IMR-90 (cell line): ENCODE measurements around the gene AUH. TPM values are rescaled to one million over a fixed set of nuclear protein-coding genes. Genes with fewer than 3 reads are reported as not detected.

Experiments used
- ATAC-seq: fragments of 200-7000 bp; cut with Tn5 transposase; 2 replicates; pipeline ENCODE4 v1.9.1; 2020; ENCODE audit warnings: low read depth, mild to moderate bottlenecking, moderate library complexity
- BruUV-seq: library from RNA; stranded (reverse); fragments of 400-500 nt; replicated peaks from 2 replicates; lab custom pipeline; 2021; lab: Mats Ljungman, UMichigan
- CTCF ChIA-PET: fragments of 300-600 bp; formaldehyde crosslinking; extraction: SDS; loops from one replicate; lab custom pipeline; 2021; ENCODE audit warnings: antibody characterized with exemption; lab: Yijun Ruan, JAX
- POLR2A ChIA-PET: fragments of 300-600 bp; sonication (Branson Sonifier 250); formaldehyde crosslinking; loops from one replicate; lab custom pipeline; 2022; ENCODE audit warnings: antibody characterized with exemption; ENCODE audit not compliant: unreplicated experiment; lab: Charles Lee
- DNase-seq: peaks from one replicate; pipeline ENCODE4 v3.0.0; 2013
- H2AFZ ChIP-seq: replicated peaks from 2 replicates; pipeline ENCODE3; 2013; ENCODE audit warnings: low read length, mild to moderate bottlenecking; ENCODE audit not compliant: poor library complexity
- H2AK5ac ChIP-seq: 2 replicates; pipeline ENCODE4 v1.6.1; 2013; ENCODE audit warnings: low read depth, low read length, inconsistent platforms
- H2AK9ac ChIP-seq: replicated peaks from 2 replicates; pipeline ENCODE3; 2013; ENCODE audit warnings: mild to moderate bottlenecking, low read depth, low read length, moderate library complexity; ENCODE audit not compliant: poor library complexity
- H2BK120ac ChIP-seq: 2 replicates; pipeline ENCODE4 v1.6.1; 2013; ENCODE audit warnings: low read depth, low read length, inconsistent platforms
- H2BK15ac ChIP-seq: 3 replicates; pipeline ENCODE4 v1.6.1; 2013; ENCODE audit warnings: low read depth, low read length, inconsistent platforms
- H2BK20ac ChIP-seq: 2 replicates; pipeline ENCODE4 v1.6.1; 2013; ENCODE audit warnings: low read depth, mild to moderate bottlenecking, inconsistent platforms, low read length, moderate library complexity
- H2BK5ac ChIP-seq: 2 replicates; pipeline ENCODE4 v1.6.1; 2013; ENCODE audit warnings: mild to moderate bottlenecking, low read depth, low read length, inconsistent platforms; ENCODE audit not compliant: poor library complexity, severe bottlenecking
- H3K14ac ChIP-seq: replicated peaks from 2 replicates; pipeline ENCODE4 v1.6.1; 2013; ENCODE audit warnings: low read depth, low read length, inconsistent platforms
- H3K18ac ChIP-seq: 2 replicates; pipeline ENCODE4 v1.6.1; 2013; ENCODE audit warnings: low read depth, low read length, control low read depth
- H3K23ac ChIP-seq: 2 replicates; pipeline ENCODE4 v1.6.1; 2013; ENCODE audit warnings: low read depth, low read length, inconsistent platforms
- H3K27ac ChIP-seq: 2 replicates; pipeline ENCODE4 v1.5.1; 2013; ENCODE audit warnings: mild to moderate bottlenecking, control low read depth, low read length; ENCODE audit not compliant: insufficient read depth
- H3K27me3 ChIP-seq: 2 replicates; pipeline ENCODE4 v1.6.1; 2013; ENCODE audit warnings: low read length; ENCODE audit not compliant: control insufficient read depth, insufficient read depth
- H3K36me3 ChIP-seq: 2 replicates; pipeline ENCODE4 v1.6.1; 2013; ENCODE audit warnings: low read length, mixed read lengths; ENCODE audit not compliant: control insufficient read depth, insufficient read depth
- H3K4ac ChIP-seq: 2 replicates; pipeline ENCODE4 v1.6.1; 2013; ENCODE audit warnings: low read depth, low read length, inconsistent platforms
- H3K4me1 ChIP-seq: 2 replicates; pipeline ENCODE4 v1.6.1; 2013; ENCODE audit warnings: low read length, mixed read lengths; ENCODE audit not compliant: control insufficient read depth, insufficient read depth
- H3K4me2 ChIP-seq: 2 replicates; pipeline ENCODE4 v1.6.1; 2013; ENCODE audit warnings: low read depth, mild to moderate bottlenecking, control low read depth, low read length, moderate library complexity
- H3K4me3 ChIP-seq: 2 replicates; pipeline ENCODE4 v1.5.1; 2013; ENCODE audit warnings: low read depth, mild to moderate bottlenecking, control low read depth, low read length, moderate library complexity; ENCODE audit not compliant: insufficient read depth
- H3K56ac ChIP-seq: 2 replicates; pipeline ENCODE4 v1.6.1; 2013; ENCODE audit warnings: low read length, inconsistent platforms; ENCODE audit not compliant: insufficient read depth; ENCODE audit errors: extremely low read depth
- H3K79me1 ChIP-seq, 2 experiments: 2 replicates each; pipeline ENCODE4 v1.6.1; 2013; ENCODE audit warnings: low read length in 2 of 2, inconsistent platforms in 1 of 2, low read depth in 1 of 2
- H3K9ac ChIP-seq: 2 replicates; pipeline ENCODE4 v1.6.1; 2013; ENCODE audit warnings: low read depth, low read length, control low read depth
- H3K9me1 ChIP-seq: 2 replicates; pipeline ENCODE4 v1.6.1; 2013; ENCODE audit warnings: low read length, inconsistent platforms; ENCODE audit not compliant: insufficient read depth
- H3K9me3 ChIP-seq: 2 replicates; pipeline ENCODE4 v1.6.1; 2013; ENCODE audit warnings: low read length; ENCODE audit not compliant: control insufficient read depth, insufficient read depth
- H4K20me1 ChIP-seq: 2 replicates; pipeline ENCODE4 v1.6.1; 2013; ENCODE audit warnings: low read length, inconsistent platforms; ENCODE audit not compliant: insufficient read depth
- H4K5ac ChIP-seq: 2 replicates; pipeline ENCODE4 v1.6.1; 2013; ENCODE audit warnings: mild to moderate bottlenecking, low read depth, low read length, control low read depth
- H4K8ac ChIP-seq, 2 experiments: 2 replicates each; pipeline ENCODE4 v1.6.1; 2013; ENCODE audit warnings: low read depth in 2 of 2, low read length in 2 of 2, control low read depth in 1 of 2, inconsistent platforms in 1 of 2
- H4K91ac ChIP-seq: 2 replicates; pipeline ENCODE4 v1.6.1; 2013; ENCODE audit warnings: low read depth, low read length, inconsistent platforms; ENCODE audit not compliant: insufficient read depth
- BHLHE40 ChIP-seq: fragments of 150-350 bp; IDR thresholded peaks from 2 replicates; pipeline ENCODE4 v1.6.1; 2016; ENCODE audit warnings: mild to moderate bottlenecking, low read depth, low read length
- CEBPB ChIP-seq: IDR thresholded peaks from 2 replicates; pipeline ENCODE4 v1.6.1; 2012; ENCODE audit warnings: low read depth, low read length, improper control_type of control experiment
- FOS ChIP-seq: fragments of 150-350 bp; IDR thresholded peaks from 2 replicates; pipeline ENCODE4 v1.6.1; 2016; ENCODE audit warnings: low read depth, low read length
- NFE2L2 ChIP-seq: fragments of 150-350 bp; IDR thresholded peaks from 2 replicates; pipeline ENCODE4 v1.6.1; 2016; ENCODE audit warnings: low read depth, mild to moderate bottlenecking, low read length
- RCOR1 ChIP-seq: IDR thresholded peaks from 2 replicates; pipeline ENCODE4 v1.6.1; 2012; ENCODE audit warnings: mild to moderate bottlenecking, low read length, improper control_type of control experiment; ENCODE audit not compliant: insufficient replicate concordance
- SMC3 ChIP-seq: fragments of 150-350 bp; IDR thresholded peaks from 2 replicates; pipeline ENCODE4 v1.6.1; 2016; ENCODE audit warnings: low read depth, mild to moderate bottlenecking, antibody characterized with exemption, low read length, moderate library complexity
- WGBS, 2 experiments: methylation state at CpG; one replicate each; pipeline versions ENCODE4 v1.1.5 to v1.1.7; 2013; ENCODE audit warnings: missing lambda C conversion rate in 2 of 2; ENCODE audit not compliant: insufficient read length in 1 of 2; ENCODE audit errors: extremely low coverage in 2 of 2; 5-methylcytosine and 5-hydroxymethylcytosine counted together
- dilution Hi-C: fragments of 300-500 bp; cut with HindIII; formaldehyde crosslinking; loops from one replicate; pipeline ENCODE4 v1.14.3; 2018; ENCODE audit warnings: low sequenced_read_pairs; ENCODE audit not compliant: unreplicated experiment
- in situ Hi-C: fragments of 300-500 bp; cut with MboI; formaldehyde crosslinking; loops from 3 replicates; pipeline ENCODE4 v1.14.3; 2019; ENCODE audit warnings: low sequenced_read_pairs, inconsistent platforms, mixed read lengths
- intact Hi-C: fragments of 100-400 bp; cut with micrococcal nuclease; formaldehyde crosslinking; loops from 2 replicates; pipeline ENCODE4 v1.10.0; 2022
- polyA plus RNA-seq, 3 experiments: library from polyadenylated mRNA; depleted of rRNA; stranded (reverse); fragments of >200 nt; gene quantifications; 2 replicates each; pipeline ENCODE4 v1.2.3, GENCODE V29; 2012; ENCODE audit warnings: low replicate concordance in 1 of 3
- total RNA-seq: library from RNA; depleted of rRNA; stranded (reverse); fragments of >200 nt; gene quantifications from 2 replicates; pipeline ENCODE4 v1.2.3, GENCODE V29; 2012
- TF ChIP-seq, protein P1 (sequence below): fragments of 150-350 bp; IDR thresholded peaks from 2 replicates; pipeline ENCODE4 v1.6.1; 2016; ENCODE audit warnings: low read depth, mild to moderate bottlenecking, low read length, moderate library complexity, borderline replicate concordance

The AUH gene
- total and polyA plus RNA-seq, 2 of the 4 experiments (the other 2 are of a cell fraction): 5.9 to 8.1 TPM

- H3K27ac ChIP-seq: no peak overlapping the region
- no peak overlapping the region for H2BK5ac ChIP-seq
- H3K36me3 ChIP-seq: peaks cover 4% of the 10 kb centered on the region; the same call in 1 of the 2 replicates
- no peak overlapping the region for H2AK5ac ChIP-seq
- no peak for ATAC-seq
- in situ Hi-C loops: no loop called here
- H4K8ac ChIP-seq: no peak overlapping the region
- ChIA-PET POLR2A (no interaction called here), CTCF (no interaction called here)
- H3K4me2 ChIP-seq: no peak overlapping the region
- H4K91ac ChIP-seq: no peak overlapping the region
- no CpG with 5 or more reads among the region's 1 CpG for WGBS, 2 experiments
- 0 out of 2 replicates have a peak overlapping the region, but pooled peaks have one; percentile 3 for H2BK20ac ChIP-seq
- H2AK9ac ChIP-seq: no peak overlapping the region
- no peak overlapping the region for H3K9ac ChIP-seq
- no peak for DNase-seq
- no peak overlapping the region for H2AFZ ChIP-seq
- H3K18ac ChIP-seq: no peak overlapping the region
- peaks cover 18 to 61% of the 10 kb centered on the region in 2 experiments for H3K79me1 ChIP-seq
- H2BK120ac ChIP-seq: no peak overlapping the region
- H3K27me3 ChIP-seq: no peaks in the 10 kb centered on the region
- no peak overlapping the region for H4K5ac ChIP-seq
- H3K4ac ChIP-seq: no peak overlapping the region
- H4K20me1 ChIP-seq: no peaks in the 10 kb centered on the region
- BruUV-seq: no TSS peak
- H3K14ac ChIP-seq: no peak overlapping the region
- H3K56ac ChIP-seq: no peak overlapping the region
- H3K4me1 ChIP-seq: peaks cover 10% of the 10 kb centered on the region
- no peak overlapping the region for H2BK15ac ChIP-seq
- no peaks in the 10 kb centered on the region for H3K9me3 ChIP-seq
- intact Hi-C loops: no loop called here
- no peak overlapping the region for H3K4me3 ChIP-seq
- peaks cover 10% of the 10 kb centered on the region for H3K9me1 ChIP-seq
- TF ChIP-seq RCOR1: no peak
- TF ChIP-seq FOS: no peak
- no peak for TF ChIP-seq NFE2L2
- TF ChIP-seq, protein P1, sequence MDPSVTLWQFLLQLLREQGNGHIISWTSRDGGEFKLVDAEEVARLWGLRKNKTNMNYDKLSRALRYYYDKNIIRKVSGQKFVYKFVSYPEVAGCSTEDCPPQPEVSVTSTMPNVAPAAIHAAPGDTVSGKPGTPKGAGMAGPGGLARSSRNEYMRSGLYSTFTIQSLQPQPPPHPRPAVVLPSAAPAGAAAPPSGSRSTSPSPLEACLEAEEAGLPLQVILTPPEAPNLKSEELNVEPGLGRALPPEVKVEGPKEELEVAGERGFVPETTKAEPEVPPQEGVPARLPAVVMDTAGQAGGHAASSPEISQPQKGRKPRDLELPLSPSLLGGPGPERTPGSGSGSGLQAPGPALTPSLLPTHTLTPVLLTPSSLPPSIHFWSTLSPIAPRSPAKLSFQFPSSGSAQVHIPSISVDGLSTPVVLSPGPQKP: no peak
- no peak for TF ChIP-seq CEBPB
- no peak for TF ChIP-seq SMC3
- TF ChIP-seq BHLHE40: no peak
- dilution Hi-C loops: no loop called here
- H3K23ac ChIP-seq: peak overlapping the region; percentile 8; the same call in 1 of the 2 replicates
Observed at GRCh38 chr9:91306296-91306630, 55.5 kb downstream of the AUH start.
